Spleen (tissue), 7 donors: ENCODE measurements around the gene RPS27L.

Experiments used
- POLR2A ChIP-seq, 3 donors: fragments of 450-650 bp; IDR thresholded peaks; one replicate each; pipeline ENCODE4 v1.5.1; 2017; ENCODE audit warnings: antibody characterized with exemption in 3 of 3, mild to moderate bottlenecking in 1 of 3
- TF ChIP-seq, protein P1 (sequence below), 11 experiments: fragments of 200-600 bp in 7 of 11; fragments of 450-650 bp in 4 of 11; sonication (generic) in 4 of 11; IDR thresholded peaks in 8 of 11; conservative IDR thresholded peaks in 3 of 11; 1 replicate in 7 of 11; 2 replicates in 4 of 11; pipeline versions ENCODE4 v1.4.0 to v1.8.0; 2016 to 2021; ENCODE audit warnings: antibody characterized with exemption in 11 of 11, inconsistent platforms in 4 of 11, mild to moderate bottlenecking in 1 of 11
- donor health status: DM: no; HTN: no; CAD: no; lungs with moderate emphysema.
- donor health status: DM: no; HTN: no; CAD: no.
- donor health status: DM: no; HTN: no; CAD: no.

DNA sequence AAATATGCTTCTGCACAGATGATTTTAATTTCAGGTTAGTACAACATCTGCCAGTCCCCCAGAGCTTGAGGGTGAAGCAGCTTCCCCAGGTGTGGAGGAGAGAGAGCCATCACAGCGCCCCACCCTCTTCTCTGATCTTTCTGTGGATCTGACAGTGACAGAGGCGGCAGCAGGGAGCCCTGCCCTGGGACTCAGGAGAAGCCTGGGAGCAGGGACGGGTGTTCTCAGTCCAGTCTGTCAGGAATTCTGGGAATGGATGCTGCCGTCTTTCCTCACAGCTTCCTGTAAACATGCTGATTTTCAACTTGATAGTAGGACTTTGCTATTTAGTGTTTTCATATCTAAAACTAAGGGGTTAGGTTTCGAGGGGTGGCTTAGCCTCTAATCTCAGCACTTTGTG lies 20.8 kb upstream of the RPS27L start:
- TF ChIP-seq, protein P1, sequence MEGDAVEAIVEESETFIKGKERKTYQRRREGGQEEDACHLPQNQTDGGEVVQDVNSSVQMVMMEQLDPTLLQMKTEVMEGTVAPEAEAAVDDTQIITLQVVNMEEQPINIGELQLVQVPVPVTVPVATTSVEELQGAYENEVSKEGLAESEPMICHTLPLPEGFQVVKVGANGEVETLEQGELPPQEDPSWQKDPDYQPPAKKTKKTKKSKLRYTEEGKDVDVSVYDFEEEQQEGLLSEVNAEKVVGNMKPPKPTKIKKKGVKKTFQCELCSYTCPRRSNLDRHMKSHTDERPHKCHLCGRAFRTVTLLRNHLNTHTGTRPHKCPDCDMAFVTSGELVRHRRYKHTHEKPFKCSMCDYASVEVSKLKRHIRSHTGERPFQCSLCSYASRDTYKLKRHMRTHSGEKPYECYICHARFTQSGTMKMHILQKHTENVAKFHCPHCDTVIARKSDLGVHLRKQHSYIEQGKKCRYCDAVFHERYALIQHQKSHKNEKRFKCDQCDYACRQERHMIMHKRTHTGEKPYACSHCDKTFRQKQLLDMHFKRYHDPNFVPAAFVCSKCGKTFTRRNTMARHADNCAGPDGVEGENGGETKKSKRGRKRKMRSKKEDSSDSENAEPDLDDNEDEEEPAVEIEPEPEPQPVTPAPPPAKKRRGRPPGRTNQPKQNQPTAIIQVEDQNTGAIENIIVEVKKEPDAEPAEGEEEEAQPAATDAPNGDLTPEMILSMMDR (IDR thresholded peaks at IDR 0.05 in 8 of 11, conservative IDR thresholded peaks at IDR 0.05 in 3 of 11), result no peak
- no peak for TF ChIP-seq POLR2A (IDR thresholded peaks at IDR 0.05)
